Naive B cell (primary cell): Measurements from ENCODE around the gene HES3. TPM values are rescaled to one million over a fixed set of nuclear protein-coding genes. Genes with fewer than 3 reads are reported as not detected.

Source experiments
- ATAC-seq, 2 donors: fragments of 150-1000 bp; cut with Tn5 transposase; 2 replicates each; pipeline ENCODE4 v1.10.0; 2021; ENCODE audit warnings: low read depth in 2 of 2, mild to moderate bottlenecking in 2 of 2, moderate library complexity in 2 of 2
- DNase-seq: peaks from one replicate; pipeline ENCODE4 v3.0.0; 2022
- H3K27ac Mint-ChIP-seq, 6 donors: one replicate each; pipeline ENCODE4 v1.8.0; 2020 to 2022; ENCODE audit warnings: mild to moderate bottlenecking in 6 of 6, mixed read lengths in 6 of 6, moderate library complexity in 5 of 6, inconsistent platforms in 2 of 6
- H3K27me3 Mint-ChIP-seq, 3 donors: one replicate each; pipeline ENCODE4 v1.8.0; 2021 to 2022; ENCODE audit warnings: mixed read lengths in 3 of 3, mild to moderate bottlenecking in 1 of 3
- H3K36me3 Mint-ChIP-seq, 2 donors: one replicate each; pipeline ENCODE4 v1.8.0; 2020 to 2022; ENCODE audit warnings: mixed read lengths in 2 of 2, inconsistent platforms in 1 of 2, mild to moderate bottlenecking in 1 of 2
- H3K4me1 Mint-ChIP-seq, 3 donors: one replicate each; pipeline ENCODE4 v1.8.0; 2020 to 2022; ENCODE audit warnings: mixed read lengths in 3 of 3, inconsistent platforms in 1 of 3, mild to moderate bottlenecking in 1 of 3, moderate library complexity in 1 of 3
- H3K4me3 Mint-ChIP-seq, 8 donors: one replicate each; pipeline ENCODE4 v1.8.0; 2020 to 2022; ENCODE audit warnings: mild to moderate bottlenecking in 8 of 8, mixed read lengths in 8 of 8, moderate library complexity in 8 of 8, inconsistent platforms in 2 of 8
- H3K9me3 Mint-ChIP-seq, 7 donors: one replicate each; pipeline ENCODE4 v1.8.0; 2020 to 2022; ENCODE audit warnings: mixed read lengths in 7 of 7, mild to moderate bottlenecking in 5 of 7, inconsistent platforms in 2 of 7, moderate library complexity in 1 of 7
- polyA plus RNA-seq, 6 donors: library from polyadenylated mRNA; unstranded; fragments of 300-500 nt; fragmentation: Illumina TruSeq; gene quantifications; one replicate each; pipeline ENCODE4 v1.2.3, GENCODE V29; 2021; ENCODE audit warnings: low read depth in 6 of 6

The HES3 gene
- polyA plus RNA-seq, 6 donors from 2014 or later = not detected

GRCh38 chr1:6224718-6225117 lies 19.3 kb upstream of the HES3 start:
- no peak overlapping the region for H3K4me3 Mint-ChIP-seq
- H3K36me3 Mint-ChIP-seq = peaks cover 0 to 11% of the 10 kb centered on the region in 2 donors
- H3K4me1 Mint-ChIP-seq = no peaks in the 10 kb centered on the region
- ATAC-seq = no peak
- H3K9me3 Mint-ChIP-seq = no peaks in the 10 kb centered on the region
- H3K27me3 Mint-ChIP-seq = no peaks in the 10 kb centered on the region
- H3K27ac Mint-ChIP-seq = no peak overlapping the region
- no peak for DNase-seq

- ATAC-seq (no peak), DNase-seq (no peak)
- H3K36me3 Mint-ChIP-seq = peaks cover 0 to 11% of the 10 kb centered on the region in 2 donors
- H3K27ac Mint-ChIP-seq = peak overlapping the region in 1 of 6 donors; percentile 60
- H3K27me3 Mint-ChIP-seq = no peaks in the 10 kb centered on the region
- no peaks in the 10 kb centered on the region for H3K9me3 Mint-ChIP-seq
- no peaks in the 10 kb centered on the region for H3K4me1 Mint-ChIP-seq
- no peak overlapping the region for H3K4me3 Mint-ChIP-seq
These were observed 18.3 kb upstream of the HES3 start for GRCh38 chr1:6225651-6226050.

GRCh38 chr1:6233376-6233775 lies 10.6 kb upstream of the HES3 start:
- Mint-ChIP-seq H3K36me3 (peaks cover 0 to 5% of the 10 kb centered on the region in 2 donors), H3K4me1 (peaks cover 0 to 19% (median 13%) of the 10 kb centered on the region in 3 donors), H3K27me3 (peaks cover 0 to 4% (median under 1%) of the 10 kb centered on the region in 3 donors), H3K9me3 (no peaks in the 10 kb centered on the region), H3K27ac (no peak overlapping the region), H3K4me3 (peak overlapping the region in 6 of 8 donors; percentile 9 to 89 (median 60))
- ATAC-seq = no peak
- no peak for DNase-seq

- Mint-ChIP-seq H3K9me3 (no peaks in the 10 kb centered on the region), H3K4me3 (peak overlapping the region; percentile 81 to 92 (median 86)), H3K4me1 (peaks cover 0 to 19% (median 13%) of the 10 kb centered on the region in 3 donors), H3K36me3 (peaks cover 0 to 5% of the 10 kb centered on the region in 2 donors), H3K27ac (peak overlapping the region in 3 of 6 donors; percentile 7 to 67 (median 33)), H3K27me3 (peaks cover 8 to 16% (median 12%) of the 10 kb centered on the region in 3 donors)
- DNase-seq (no peak), ATAC-seq (no peak)
These were observed 9.3 kb upstream of the HES3 start for GRCh38 chr1:6234502-6235295.

GRCh38 chr1:6235296-6235677 lies 8.7 kb upstream of the HES3 start:
- ATAC-seq (peak; percentile 10 to 12), DNase-seq (no peak)
- Mint-ChIP-seq H3K4me3 (peak overlapping the region; percentile 81 to 92 (median 86)), H3K36me3 (peaks cover 0 to 5% of the 10 kb centered on the region in 2 donors), H3K9me3 (no peaks in the 10 kb centered on the region), H3K27ac (peak overlapping the region in 3 of 6 donors; percentile 33 to 69 (median 67)), H3K27me3 (peaks cover 8 to 22% (median 15%) of the 10 kb centered on the region in 3 donors), H3K4me1 (peaks cover 0 to 19% (median 13%) of the 10 kb centered on the region in 3 donors)

- Mint-ChIP-seq H3K9me3 (no peaks in the 10 kb centered on the region), H3K27ac (peak overlapping the region in 1 of 6 donors; percentile 21)
These were observed 6.9 kb upstream of the HES3 start for GRCh38 chr1:6237093-6237492.

GRCh38 chr1:6239213-6239752 lies 4.7 kb upstream of the HES3 start:
- H3K36me3 Mint-ChIP-seq = peaks cover 0 to 8% of the 10 kb centered on the region in 2 donors
- H3K27me3 Mint-ChIP-seq = peaks cover 26 to 51% (median 27%) of the 10 kb centered on the region in 3 donors
- ATAC-seq = no peak
- DNase-seq = no peak
- H3K27ac Mint-ChIP-seq = no peak overlapping the region
- H3K4me1 Mint-ChIP-seq = peaks cover 5 to 17% (median 17%) of the 10 kb centered on the region in 3 donors
- no peaks in the 10 kb centered on the region for H3K9me3 Mint-ChIP-seq
- H3K4me3 Mint-ChIP-seq = peak overlapping the region in 3 of 8 donors; percentile 15 to 53 (median 39)

More at GRCh38 chr1:6237093-6237492, 6.9 kb upstream of the HES3 start:
- Mint-ChIP-seq H3K4me1 (peaks cover 5 to 28% (median 20%) of the 10 kb centered on the region in 3 donors), H3K36me3 (peaks cover 5 to 8% of the 10 kb centered on the region in 2 donors), H3K27me3 (peaks cover 18 to 36% (median 27%) of the 10 kb centered on the region in 3 donors), H3K4me3 (peak overlapping the region; percentile 47 to 81 (median 74))
- DNase-seq (no peak), ATAC-seq (no peak)

GRCh38 chr1:6239950-6240768 lies 3.8 kb upstream of the HES3 start:
- DNase-seq (no peak), ATAC-seq (no peak)
- Mint-ChIP-seq H3K36me3 (peaks cover 0 to 8% of the 10 kb centered on the region in 2 donors), H3K9me3 (no peaks in the 10 kb centered on the region), H3K27me3 (peaks cover 27 to 59% (median 32%) of the 10 kb centered on the region in 3 donors), H3K27ac (no peak overlapping the region), H3K4me1 (peaks cover 9 to 14% (median 11%) of the 10 kb centered on the region in 3 donors), H3K4me3 (no peak overlapping the region)

GRCh38 chr1:6241107-6241886 lies 2.7 kb upstream of the HES3 start:
- H3K4me1 Mint-ChIP-seq = peaks cover 9 to 13% (median 11%) of the 10 kb centered on the region in 3 donors
- H3K9me3 Mint-ChIP-seq = no peaks in the 10 kb centered on the region
- H3K27ac Mint-ChIP-seq = peak overlapping the region in 3 of 6 donors; percentile 27 to 90 (median 46)
- H3K4me3 Mint-ChIP-seq = peak overlapping the region in 5 of 8 donors; percentile 51 to 66 (median 62)
- ATAC-seq (no peak), DNase-seq (no peak)
- peaks cover 27 to 61% (median 32%) of the 10 kb centered on the region in 3 donors for H3K27me3 Mint-ChIP-seq
- peaks cover 0 to 8% of the 10 kb centered on the region in 2 donors for H3K36me3 Mint-ChIP-seq

- peaks cover 35 to 69% (median 40%) of the 10 kb centered on the region in 3 donors for H3K27me3 Mint-ChIP-seq
- peaks cover 9 to 20% (median 19%) of the 10 kb centered on the region in 3 donors for H3K4me1 Mint-ChIP-seq
- H3K4me3 Mint-ChIP-seq = peak overlapping the region in 4 of 8 donors; percentile 9 to 66 (median 57)
These were observed 1.9 kb upstream of the HES3 start for GRCh38 chr1:6241887-6242740.

GRCh38 chr1:6243053-6243834 lies 735 bp upstream of the HES3 start:
- Mint-ChIP-seq H3K4me1 (peaks cover 9 to 20% (median 19%) of the 10 kb centered on the region in 3 donors), H3K27ac (peak overlapping the region in 1 of 6 donors; percentile 66), H3K27me3 (peaks cover 45 to 76% (median 50%) of the 10 kb centered on the region in 3 donors), H3K36me3 (peaks cover 0 to 8% of the 10 kb centered on the region in 2 donors), H3K9me3 (peaks cover 0 to 2% (median 0%) of the 10 kb centered on the region in 7 donors), H3K4me3 (peak overlapping the region in 2 of 8 donors; percentile 49 to 52)
- no peak for ATAC-seq
- DNase-seq = no peak

More at GRCh38 chr1:6241887-6242740, 1.9 kb upstream of the HES3 start:
- H3K27ac Mint-ChIP-seq = no peak overlapping the region
- peaks cover 0 to 8% of the 10 kb centered on the region in 2 donors for H3K36me3 Mint-ChIP-seq
- DNase-seq = no peak
- H3K9me3 Mint-ChIP-seq = peaks cover 0 to 2% (median 0%) of the 10 kb centered on the region in 7 donors
- no peak for ATAC-seq
